Neural cell (in vitro differentiated cells): ENCODE results near the gene TAPBPL. TPM values are rescaled to one million over a fixed set of nuclear protein-coding genes. Genes with fewer than 3 reads are reported as not detected.

Experiments
- H2AFZ ChIP-seq: fragments of 200-600, 300-800 bp; sonication (generic), shearing (Covaris generic); 2 replicates; pipeline ENCODE4 v1.6.0; 2014; ENCODE audit warnings: low read depth, mild to moderate bottlenecking, antibody characterized with exemption, low read length, moderate library complexity
- H3F3A ChIP-seq: fragments of 200-600 bp; shearing (Covaris generic); 2 replicates; pipeline ENCODE4 v1.6.1; 2016; ENCODE audit warnings: mild to moderate bottlenecking, moderate library complexity, mixed read lengths, antibody characterized with exemption, low read length; ENCODE audit not compliant: insufficient read depth, poor library complexity, severe bottlenecking
- H3K27ac ChIP-seq: fragments of 200-600, 300-800 bp; sonication (generic), shearing (Covaris generic); 2 replicates; pipeline ENCODE4 v1.5.1; 2014; ENCODE audit warnings: mild to moderate bottlenecking, low read length, moderate library complexity
- H3K27me3 ChIP-seq: fragments of 300-800, 200-600 bp; sonication (generic), shearing (Covaris generic); 2 replicates; pipeline ENCODE4 v1.6.0; 2014; ENCODE audit warnings: mild to moderate bottlenecking, low read depth, low read length, moderate library complexity; ENCODE audit not compliant: insufficient read depth
- H3K36me3 ChIP-seq: fragments of 300-800, 200-600 bp; sonication (generic), shearing (Covaris generic); 2 replicates; pipeline ENCODE4 v1.5.1; 2014; ENCODE audit warnings: mild to moderate bottlenecking, antibody characterized with exemption, low read length, moderate library complexity; ENCODE audit not compliant: insufficient read depth
- H3K4me2 ChIP-seq: fragments of 300-800, 200-600 bp; sonication (generic), shearing (Covaris generic); 2 replicates; pipeline ENCODE4 v1.6.0; 2014; ENCODE audit warnings: mild to moderate bottlenecking, low read length
- H3K4me3 ChIP-seq: fragments of 300-800, 200-600 bp; sonication (generic), shearing (Covaris generic); 2 replicates; pipeline ENCODE4 v1.5.1; 2014; ENCODE audit warnings: mild to moderate bottlenecking, low read length, moderate library complexity
- H3K79me2 ChIP-seq: fragments of 200-600 bp; shearing (Covaris generic); replicated peaks from 2 replicates; pipeline ENCODE4 v1.6.0; 2014; ENCODE audit warnings: mild to moderate bottlenecking, low read length, moderate library complexity; ENCODE audit not compliant: insufficient read depth
- H3K9ac ChIP-seq: fragments of 300-800, 200-600 bp; sonication (generic), shearing (Covaris generic); 2 replicates; pipeline ENCODE4 v1.6.1; 2016; ENCODE audit warnings: mild to moderate bottlenecking, low read length, mixed read lengths
- H3K9me2 ChIP-seq: fragments of 200-600 bp; shearing (Covaris generic); 2 replicates; pipeline ENCODE4 v1.6.1; 2016; ENCODE audit warnings: mild to moderate bottlenecking, low read length, mixed read lengths; ENCODE audit not compliant: insufficient read depth
- H3K9me3 ChIP-seq: fragments of 200-600, 300-800 bp; sonication (generic), shearing (Covaris generic); 2 replicates; pipeline ENCODE4 v1.6.1; 2016; ENCODE audit warnings: mild to moderate bottlenecking, mixed run types, low read length, moderate library complexity, mixed read lengths
- H4K20me1 ChIP-seq: fragments of 200-600 bp; shearing (Covaris generic); 2 replicates; pipeline ENCODE4 v1.6.1; 2016; ENCODE audit warnings: mild to moderate bottlenecking, mixed run types; ENCODE audit not compliant: insufficient read depth
- CTCF ChIP-seq: fragments of 450-650 bp; IDR thresholded peaks from 2 replicates; pipeline ENCODE4 v1.5.1; 2014; ENCODE audit warnings: antibody characterized with exemption, mild to moderate bottlenecking, moderate library complexity; ENCODE audit not compliant: poor library complexity, severe bottlenecking
- EP300 ChIP-seq: fragments of 450-650 bp; conservative IDR thresholded peaks from 2 replicates; pipeline ENCODE4 v1.6.1; 2014; ENCODE audit warnings: antibody characterized with exemption, mild to moderate bottlenecking, moderate library complexity; ENCODE audit not compliant: poor library complexity, severe bottlenecking
- EZH2 ChIP-seq: fragments of 200-600, 300-800 bp; shearing (Covaris generic), sonication (generic); IDR thresholded peaks from 2 replicates; pipeline ENCODE4 v1.6.1; 2014; ENCODE audit warnings: antibody characterized with exemption, low read length, borderline replicate concordance, mild to moderate bottlenecking; ENCODE audit not compliant: insufficient read depth, poor library complexity, severe bottlenecking
- MXI1 ChIP-seq: fragments of 450-650 bp; conservative IDR thresholded peaks from 2 replicates; pipeline ENCODE4 v1.6.1; 2014; ENCODE audit warnings: antibody characterized with exemption, mild to moderate bottlenecking; ENCODE audit not compliant: poor library complexity, severe bottlenecking
- POLR2AphosphoS5 ChIP-seq: IDR thresholded peaks from 2 replicates; pipeline ENCODE4 v1.6.1; 2012
- RAD21 ChIP-seq: fragments of 450-650 bp; conservative IDR thresholded peaks from 2 replicates; pipeline ENCODE4 v1.6.1; 2014; ENCODE audit warnings: antibody characterized with exemption, mild to moderate bottlenecking, moderate library complexity
- SMC3 ChIP-seq: fragments of 450-650 bp; conservative IDR thresholded peaks from 2 replicates; pipeline ENCODE4 v1.6.1; 2014; ENCODE audit warnings: antibody characterized with exemption, mild to moderate bottlenecking, moderate library complexity; ENCODE audit not compliant: poor library complexity
- TAF1 ChIP-seq: IDR thresholded peaks from 2 replicates; pipeline ENCODE4 v1.6.1; 2012; ENCODE audit warnings: low read depth
- polyA plus RNA-seq: library from polyadenylated mRNA; depleted of rRNA; stranded (reverse); fragments of >200 nt; gene quantifications from 2 replicates; pipeline ENCODE4 v1.2.3, GENCODE V29; 2014
- TF ChIP-seq, protein P1 (sequence below): IDR thresholded peaks from 2 replicates; pipeline ENCODE4 v1.6.1; 2012; ENCODE audit warnings: borderline replicate concordance

TAPBPL gene
- polyA plus RNA-seq, 1 donor from 2014 or later: not detected

- H4K20me1 ChIP-seq: no peaks in the 10 kb centered on the region
- H2AFZ ChIP-seq: no peak overlapping the region
- no peaks in the 10 kb centered on the region for H3K27me3 ChIP-seq
- TF ChIP-seq TAF1: no peak
- no peak for TF ChIP-seq CTCF
- TF ChIP-seq, protein P1, sequence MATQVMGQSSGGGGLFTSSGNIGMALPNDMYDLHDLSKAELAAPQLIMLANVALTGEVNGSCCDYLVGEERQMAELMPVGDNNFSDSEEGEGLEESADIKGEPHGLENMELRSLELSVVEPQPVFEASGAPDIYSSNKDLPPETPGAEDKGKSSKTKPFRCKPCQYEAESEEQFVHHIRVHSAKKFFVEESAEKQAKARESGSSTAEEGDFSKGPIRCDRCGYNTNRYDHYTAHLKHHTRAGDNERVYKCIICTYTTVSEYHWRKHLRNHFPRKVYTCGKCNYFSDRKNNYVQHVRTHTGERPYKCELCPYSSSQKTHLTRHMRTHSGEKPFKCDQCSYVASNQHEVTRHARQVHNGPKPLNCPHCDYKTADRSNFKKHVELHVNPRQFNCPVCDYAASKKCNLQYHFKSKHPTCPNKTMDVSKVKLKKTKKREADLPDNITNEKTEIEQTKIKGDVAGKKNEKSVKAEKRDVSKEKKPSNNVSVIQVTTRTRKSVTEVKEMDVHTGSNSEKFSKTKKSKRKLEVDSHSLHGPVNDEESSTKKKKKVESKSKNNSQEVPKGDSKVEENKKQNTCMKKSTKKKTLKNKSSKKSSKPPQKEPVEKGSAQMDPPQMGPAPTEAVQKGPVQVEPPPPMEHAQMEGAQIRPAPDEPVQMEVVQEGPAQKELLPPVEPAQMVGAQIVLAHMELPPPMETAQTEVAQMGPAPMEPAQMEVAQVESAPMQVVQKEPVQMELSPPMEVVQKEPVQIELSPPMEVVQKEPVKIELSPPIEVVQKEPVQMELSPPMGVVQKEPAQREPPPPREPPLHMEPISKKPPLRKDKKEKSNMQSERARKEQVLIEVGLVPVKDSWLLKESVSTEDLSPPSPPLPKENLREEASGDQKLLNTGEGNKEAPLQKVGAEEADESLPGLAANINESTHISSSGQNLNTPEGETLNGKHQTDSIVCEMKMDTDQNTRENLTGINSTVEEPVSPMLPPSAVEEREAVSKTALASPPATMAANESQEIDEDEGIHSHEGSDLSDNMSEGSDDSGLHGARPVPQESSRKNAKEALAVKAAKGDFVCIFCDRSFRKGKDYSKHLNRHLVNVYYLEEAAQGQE: no peak
- no peak for TF ChIP-seq MXI1
- TF ChIP-seq SMC3: no peak
- no peak for TF ChIP-seq EZH2
- no peak for TF ChIP-seq POLR2AphosphoS5
- no peak for TF ChIP-seq EP300
- no peak for TF ChIP-seq RAD21
- H3K9ac ChIP-seq: no peak overlapping the region
- H3F3A ChIP-seq: no peaks in the 10 kb centered on the region
- no peaks in the 10 kb centered on the region for H3K9me2 ChIP-seq
- H3K27ac ChIP-seq: no peak overlapping the region
- no peaks in the 10 kb centered on the region for H3K36me3 ChIP-seq
- H3K9me3 ChIP-seq: no peaks in the 10 kb centered on the region
- H3K79me2 ChIP-seq: no peaks in the 10 kb centered on the region
- H3K4me3 ChIP-seq: no peak overlapping the region
- no peak overlapping the region for H3K4me2 ChIP-seq
Observed at GRCh38 chr12:6460751-6461371, 9.0 kb downstream of the TAPBPL start.

- no peaks in the 10 kb centered on the region for H3K79me2 ChIP-seq
- H3K27me3 ChIP-seq: no peaks in the 10 kb centered on the region
- no peaks in the 10 kb centered on the region for H3K9me2 ChIP-seq
- no peaks in the 10 kb centered on the region for H4K20me1 ChIP-seq
- no peaks in the 10 kb centered on the region for H3F3A ChIP-seq
- no peaks in the 10 kb centered on the region for H3K36me3 ChIP-seq
- H3K9ac ChIP-seq: no peak overlapping the region
- TF ChIP-seq, protein P1: no peak
- TF ChIP-seq POLR2AphosphoS5: no peak
- TF ChIP-seq RAD21: no peak
- TF ChIP-seq SMC3: no peak
- no peak for TF ChIP-seq CTCF
- TF ChIP-seq MXI1: no peak
- TF ChIP-seq TAF1: no peak
- no peak for TF ChIP-seq EP300
- no peak for TF ChIP-seq EZH2
- H2AFZ ChIP-seq: no peak overlapping the region
- H3K27ac ChIP-seq: no peak overlapping the region
- H3K9me3 ChIP-seq: no peaks in the 10 kb centered on the region
- no peak overlapping the region for H3K4me2 ChIP-seq
- H3K4me3 ChIP-seq: no peak overlapping the region
Observed at GRCh38 chr12:6461401-6462233, 9.8 kb downstream of the TAPBPL start.
